Uterus (tissue), 4 donors: ENCODE data around the gene MED13L. TPM values are rescaled to one million over a fixed set of nuclear protein-coding genes. Genes with fewer than 3 reads are reported as not detected.

Experiments used
- DNase-seq, 2 donors: peaks; one replicate each; pipeline ENCODE4 v3.0.0-alpha.2; 2019 to 2020
- H3K27ac ChIP-seq, 2 donors: fragments of 200-600 bp; sonication (generic); 1 replicate in 1 of 2; 2 replicates in 1 of 2; pipeline ENCODE4 v1.5.1; 2016 to 2018
- H3K27me3 ChIP-seq, 2 donors: fragments of 200-600 bp; sonication (generic); one replicate each; pipeline ENCODE4 v1.5.1; 2018 to 2019; ENCODE audit warnings: control low read depth in 1 of 2
- H3K36me3 ChIP-seq, 2 donors: fragments of 200-600 bp; sonication (generic); one replicate each; pipeline ENCODE4 v1.5.1; 2019; ENCODE audit warnings: control low read depth in 1 of 2
- H3K4me1 ChIP-seq, 2 donors: fragments of 200-600 bp; sonication (generic); one replicate each; pipeline ENCODE4 v1.5.1; 2018 to 2019; ENCODE audit warnings: control low read depth in 1 of 2
- H3K4me3 ChIP-seq, 2 donors: fragments of 200-600 bp; sonication (generic); 1 replicate in 1 of 2; 2 replicates in 1 of 2; pipeline ENCODE4 v1.5.1; 2018 to 2019; ENCODE audit warnings: mild to moderate bottlenecking in 1 of 2
- H3K9me3 ChIP-seq, 2 donors: fragments of 200-600 bp; sonication (generic); one replicate each; pipeline ENCODE4 v1.5.1; 2019; ENCODE audit warnings: control low read depth in 1 of 2
- CTCF ChIP-seq, 4 experiments: fragments of 200-600 bp in 2 of 4; fragments of 450-650 bp in 2 of 4; sonication (generic) in 2 of 4; IDR thresholded peaks; one replicate each; pipeline ENCODE4 v1.5.1; 2016 to 2019; ENCODE audit warnings: antibody characterized with exemption in 4 of 4, mild to moderate bottlenecking in 2 of 4, moderate library complexity in 1 of 4
- POLR2A ChIP-seq, 2 donors: fragments of 450-650 bp; IDR thresholded peaks; one replicate each; pipeline ENCODE4 v1.6.1; 2016; ENCODE audit warnings: antibody characterized with exemption in 2 of 2, mild to moderate bottlenecking in 1 of 2, moderate library complexity in 1 of 2
- intact Hi-C: fragments of 100-400 bp; cut with DNase I; formaldehyde crosslinking; loops from one replicate; pipeline ENCODE4 v1.15.1; 2023; ENCODE audit warnings: low total_unique reads
- total RNA-seq, 4 donors: library from RNA; depleted of rRNA in 3 of 4; stranded (reverse); fragments of >200 nt in 3 of 4; gene quantifications; one replicate each; pipeline versions ENCODE4 v1.1.0 to v1.2.4, GENCODE V29; 2014 to 2023
- donor health status: DM: yes; HTN: yes; CAD: no.

The MED13L gene
- total RNA-seq, 4 donors from 2014 or later = 189 to 314 (median 254) TPM

DNA sequence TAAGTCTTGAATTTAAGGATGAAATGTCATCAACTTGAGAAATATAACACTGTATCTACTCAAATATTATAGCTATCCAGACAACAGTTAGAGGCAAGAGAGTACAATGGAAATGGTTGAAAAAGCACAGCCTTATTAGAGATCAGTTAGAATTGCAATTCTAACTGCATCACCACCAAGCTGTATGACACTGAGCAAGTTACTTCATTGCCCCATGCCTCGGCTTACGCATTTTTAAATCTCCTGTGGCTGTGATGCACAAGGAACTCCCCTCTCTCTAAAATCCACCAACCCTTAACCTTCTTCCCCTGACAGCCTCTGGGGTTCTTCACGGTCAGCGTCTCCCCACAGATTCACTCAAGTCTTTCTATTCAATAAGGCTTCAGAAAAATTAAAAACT, 75.1 kb downstream of the MED13L start:
- Histone ChIP-seq H3K27ac (no peak overlapping the region), H3K4me3 (no peak overlapping the region), H3K36me3 (no peaks in the 10 kb centered on the region), H3K4me1 (peaks cover 3 to 5% of the 10 kb centered on the region in 2 donors), H3K27me3 (no peaks in the 10 kb centered on the region), H3K9me3 (no peaks in the 10 kb centered on the region)
- no peak for DNase-seq
- TF ChIP-seq POLR2A (IDR thresholded peaks at IDR 0.05) (no peak), CTCF (IDR thresholded peaks at IDR 0.05) (no peak)
- intact Hi-C loops = no loop called here

- Histone ChIP-seq H3K9me3 (no peaks in the 10 kb centered on the region), H3K4me1 (peaks cover 3 to 5% of the 10 kb centered on the region in 2 donors), H3K4me3 (no peak overlapping the region), H3K27ac (no peak overlapping the region), H3K36me3 (no peaks in the 10 kb centered on the region), H3K27me3 (no peaks in the 10 kb centered on the region)
- no peak for TF ChIP-seq POLR2A (IDR thresholded peaks at IDR 0.05)
- no peak for DNase-seq
- intact Hi-C loops = no loop called here
Observed at GRCh38 chr12:116201908-116202307, 75.6 kb downstream of the MED13L start.

DNA sequence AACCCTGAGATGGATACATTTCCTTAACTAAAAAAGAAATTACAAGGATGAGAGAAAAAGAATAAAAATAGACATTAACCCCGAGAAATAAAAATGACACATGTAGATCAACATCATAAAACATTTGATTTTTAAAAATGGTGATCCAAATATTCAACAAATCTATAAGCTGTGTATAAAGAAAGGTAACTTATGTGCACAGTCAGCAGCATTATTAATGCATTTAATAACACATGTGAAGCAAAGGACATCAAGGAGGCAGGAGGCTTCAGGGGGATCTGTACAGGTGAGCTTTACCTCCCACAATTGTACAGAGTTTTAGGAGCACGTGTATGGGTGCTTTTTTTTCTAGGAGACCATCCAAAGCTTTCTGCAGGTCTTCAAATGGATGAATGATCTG, 76.1 kb downstream of the MED13L start:
- Histone ChIP-seq H3K9me3 (no peaks in the 10 kb centered on the region), H3K27ac (no peak overlapping the region), H3K4me1 (peaks cover 3 to 5% of the 10 kb centered on the region in 2 donors), H3K36me3 (no peaks in the 10 kb centered on the region), H3K4me3 (no peak overlapping the region), H3K27me3 (no peaks in the 10 kb centered on the region)
- TF ChIP-seq CTCF (IDR thresholded peaks at IDR 0.05) (no peak), POLR2A (IDR thresholded peaks at IDR 0.05) (no peak)
- DNase-seq = no peak
- intact Hi-C loops = no loop called here

GRCh38 chr12:116200812-116201211, 76.7 kb downstream of the MED13L start:
- no peaks in the 10 kb centered on the region for H3K27me3 ChIP-seq
- H3K4me1 ChIP-seq = peaks cover 3 to 5% of the 10 kb centered on the region in 2 donors
- intact Hi-C loops = no loop called here
- no peak overlapping the region for H3K27ac ChIP-seq
- DNase-seq = no peak
- TF ChIP-seq POLR2A (IDR thresholded peaks at IDR 0.05) (no peak), CTCF (IDR thresholded peaks at IDR 0.05) (no peak)
- H3K9me3 ChIP-seq = no peaks in the 10 kb centered on the region
- H3K4me3 ChIP-seq = no peak overlapping the region
- no peaks in the 10 kb centered on the region for H3K36me3 ChIP-seq

- Histone ChIP-seq H3K36me3 (no peaks in the 10 kb centered on the region), H3K27ac (no peak overlapping the region), H3K27me3 (no peaks in the 10 kb centered on the region), H3K4me1 (peaks cover 3 to 5% of the 10 kb centered on the region in 2 donors), H3K4me3 (no peak overlapping the region), H3K9me3 (no peaks in the 10 kb centered on the region)
- no peak for TF ChIP-seq POLR2A (IDR thresholded peaks at IDR 0.05)
- TF ChIP-seq CTCF (IDR thresholded peaks at IDR 0.05) = no peak
- intact Hi-C loops = no loop called here
- DNase-seq = no peak
Observed at GRCh38 chr12:116199160-116199706, 78.3 kb downstream of the MED13L start.
